K562 treated with DMSO at 1 percent for 24 hours (cell line): ENCODE data around the gene SRP68. TPM values are rescaled to one million over a fixed set of nuclear protein-coding genes. Genes with fewer than 3 reads are reported as not detected.

ENCODE experiments used
- total RNA-seq: library from RNA; unstranded; fragments of 300-600 nt; gene quantifications from 2 replicates; pipeline ENCODE4 v1.2.3, GENCODE V29; 2022; ENCODE audit warnings: low read depth; ENCODE audit not compliant: insufficient read depth

SRP68 gene
- 83.2 and 83.8 TPM in 2 replicates for total RNA-seq

DNA sequence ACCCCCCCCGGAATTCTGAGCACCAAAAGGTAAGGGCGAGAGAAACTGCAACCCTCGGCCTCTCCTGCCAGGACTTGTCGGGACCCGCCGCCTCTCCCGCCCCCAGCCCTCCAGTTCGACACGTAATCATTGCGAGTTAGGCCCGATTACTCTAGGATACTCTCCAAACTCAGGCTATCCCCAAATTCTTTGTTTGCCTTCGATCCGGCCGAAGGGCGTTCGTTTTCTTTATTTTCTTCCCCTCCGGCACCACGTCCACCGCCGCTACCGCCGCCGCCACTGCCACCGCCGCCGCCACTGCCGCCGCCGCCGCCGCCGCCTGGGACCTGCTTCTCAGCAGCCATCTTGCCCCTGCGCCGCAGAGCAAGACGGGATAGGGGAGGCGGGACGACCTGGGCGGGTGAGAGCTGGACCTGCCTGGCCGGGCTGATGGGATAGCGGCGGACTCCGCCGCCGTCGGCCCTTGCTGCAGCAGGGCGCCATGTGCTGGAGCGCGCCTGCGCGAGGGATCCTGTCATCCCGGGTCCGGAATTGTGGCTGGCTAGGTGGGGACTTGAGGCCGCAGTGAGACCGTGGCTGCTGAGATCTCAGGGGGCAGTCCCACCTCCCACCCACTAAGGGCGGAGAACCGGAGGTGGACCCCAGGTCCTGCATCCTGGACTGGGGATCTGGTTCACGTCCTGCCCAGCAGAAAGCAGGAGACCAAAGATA, at the start of gene SRP68:
SRP68 (minus strand) TSS at position 370 of the 711 bp plus-strand sequence; CDS start at position 344, 26 bp downstream.

DNA sequence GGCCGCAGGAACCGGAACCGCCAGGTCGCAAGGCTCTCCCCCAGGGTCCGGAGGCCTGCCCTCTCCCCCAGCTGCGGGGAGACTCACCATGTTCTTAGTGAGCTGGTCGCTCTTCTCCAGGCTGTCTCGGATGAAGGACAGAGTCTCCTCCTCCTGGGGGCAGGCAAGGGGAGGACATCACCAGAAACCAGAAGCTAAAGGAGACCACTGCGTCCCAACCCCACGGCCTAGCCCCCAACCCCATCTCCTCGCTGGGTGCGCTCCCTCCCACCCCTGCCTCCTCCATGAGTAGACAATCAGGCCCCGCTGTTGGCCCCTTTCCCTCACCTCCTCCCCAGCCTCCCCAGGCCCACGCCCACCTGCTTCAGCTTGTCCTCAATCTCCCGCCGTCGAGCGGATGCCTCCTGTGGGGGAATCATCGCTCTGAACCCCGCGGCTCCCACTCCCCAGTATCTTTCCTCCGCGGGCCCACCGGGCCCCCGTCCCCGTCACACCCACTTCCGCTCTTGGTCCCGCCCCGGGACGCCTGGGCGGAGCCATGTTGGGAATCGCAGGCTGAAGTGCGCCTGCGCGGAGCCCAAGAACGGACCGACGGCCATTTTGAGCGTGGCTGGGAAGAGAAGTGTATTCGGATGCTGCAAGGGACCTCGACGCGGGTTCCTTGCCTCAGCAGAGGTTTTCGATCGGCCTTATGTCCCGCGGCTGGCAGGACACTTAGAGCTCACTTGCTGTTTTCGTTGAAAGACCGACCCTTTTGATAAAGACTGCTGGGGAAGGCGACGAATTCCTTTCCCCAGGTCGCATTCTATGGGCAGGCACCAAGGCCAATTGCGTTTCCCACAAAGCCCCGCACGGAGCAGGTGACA, 31.2 kb upstream of the SRP68 start, which contains the start of gene EXOC7:
EXOC7 (minus strand) TSS at position 514 of the 866 bp plus-strand sequence; CDS start at position 419, 95 bp downstream.

DNA sequence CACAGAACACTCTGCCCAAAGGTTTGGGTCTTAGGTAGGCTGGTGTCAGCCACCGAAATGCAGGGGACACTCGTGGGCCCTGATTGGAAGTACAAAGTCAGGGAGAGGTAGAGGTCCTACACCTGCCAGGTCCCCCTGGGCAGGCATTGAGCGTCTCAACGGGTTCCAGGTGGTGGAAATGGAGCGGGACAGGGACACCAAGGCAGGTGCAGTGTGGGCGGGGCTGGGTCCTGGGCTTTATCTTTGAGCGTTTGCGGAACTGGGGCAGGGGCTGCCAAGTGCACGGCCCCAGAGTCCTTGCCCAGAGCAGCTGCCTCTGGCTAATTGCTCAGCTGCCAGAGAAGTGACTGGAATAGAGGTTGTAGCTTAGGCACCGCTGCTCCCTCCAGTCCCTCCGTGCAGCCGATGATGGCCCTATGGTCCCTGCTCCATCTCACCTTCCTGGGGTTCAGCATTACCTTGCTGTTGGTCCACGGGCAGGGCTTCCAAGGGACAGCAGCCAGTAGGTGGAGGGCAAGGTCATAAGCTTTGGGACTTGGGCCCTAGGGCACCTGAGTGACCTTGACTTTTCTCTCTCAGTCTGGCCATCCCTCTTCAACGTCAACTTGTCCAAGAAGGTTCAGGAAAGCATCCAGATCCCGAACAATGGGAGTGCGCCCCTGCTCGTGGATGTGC, 6.7 kb upstream of the SRP68 start, which contains the start of gene ZACN:
ZACN (plus strand) TSS at position 323 of the 675 bp plus-strand sequence; CDS start at position 406, 83 bp downstream.

DNA sequence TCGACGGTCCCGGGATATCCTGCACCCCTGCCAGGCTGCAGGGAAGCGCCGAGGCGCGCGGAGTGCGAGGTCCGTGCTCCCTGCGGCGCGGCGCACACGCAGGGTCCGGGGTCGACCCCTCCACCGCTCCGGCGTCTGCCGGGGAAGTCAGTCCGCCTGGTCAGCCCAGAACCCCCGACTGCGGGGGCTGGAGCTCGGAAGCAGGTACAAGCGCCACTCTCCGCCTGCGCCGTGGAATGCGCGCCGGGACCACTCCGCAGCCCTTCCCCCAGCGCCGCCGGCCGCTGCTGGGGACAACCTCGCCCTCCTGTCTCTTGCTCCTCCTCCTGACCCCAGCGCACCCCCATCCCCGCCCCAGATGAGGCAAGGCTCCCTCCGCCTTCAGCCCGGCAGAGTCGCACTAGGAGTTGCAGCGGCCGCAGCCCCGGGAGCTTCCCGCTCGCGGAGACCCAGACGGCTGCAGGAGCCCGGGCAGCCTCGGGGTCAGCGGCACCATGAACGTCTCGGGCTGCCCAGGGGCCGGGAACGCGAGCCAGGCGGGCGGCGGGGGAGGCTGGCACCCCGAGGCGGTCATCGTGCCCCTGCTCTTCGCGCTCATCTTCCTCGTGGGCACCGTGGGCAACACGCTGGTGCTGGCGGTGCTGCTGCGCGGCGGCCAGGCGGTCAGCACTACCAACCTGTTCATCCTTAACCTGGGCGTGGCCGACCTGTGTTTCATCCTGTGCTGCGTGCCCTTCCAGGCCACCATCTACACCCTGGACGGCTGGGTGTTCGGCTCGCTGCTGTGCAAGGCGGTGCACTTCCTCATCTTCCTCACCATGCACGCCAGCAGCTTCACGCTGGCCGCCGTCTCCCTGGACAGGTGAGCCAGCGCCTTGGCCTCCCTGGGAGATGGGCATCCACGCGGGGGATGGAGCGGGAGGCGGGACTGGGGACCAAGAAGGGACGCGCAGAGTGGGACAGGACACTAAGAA, 2.4 kb upstream of the SRP68 start, which contains the start of gene GALR2:
GALR2 (plus strand) TSS at position 392 of the 974 bp plus-strand sequence; CDS start at position 495, 103 bp downstream.

DNA sequence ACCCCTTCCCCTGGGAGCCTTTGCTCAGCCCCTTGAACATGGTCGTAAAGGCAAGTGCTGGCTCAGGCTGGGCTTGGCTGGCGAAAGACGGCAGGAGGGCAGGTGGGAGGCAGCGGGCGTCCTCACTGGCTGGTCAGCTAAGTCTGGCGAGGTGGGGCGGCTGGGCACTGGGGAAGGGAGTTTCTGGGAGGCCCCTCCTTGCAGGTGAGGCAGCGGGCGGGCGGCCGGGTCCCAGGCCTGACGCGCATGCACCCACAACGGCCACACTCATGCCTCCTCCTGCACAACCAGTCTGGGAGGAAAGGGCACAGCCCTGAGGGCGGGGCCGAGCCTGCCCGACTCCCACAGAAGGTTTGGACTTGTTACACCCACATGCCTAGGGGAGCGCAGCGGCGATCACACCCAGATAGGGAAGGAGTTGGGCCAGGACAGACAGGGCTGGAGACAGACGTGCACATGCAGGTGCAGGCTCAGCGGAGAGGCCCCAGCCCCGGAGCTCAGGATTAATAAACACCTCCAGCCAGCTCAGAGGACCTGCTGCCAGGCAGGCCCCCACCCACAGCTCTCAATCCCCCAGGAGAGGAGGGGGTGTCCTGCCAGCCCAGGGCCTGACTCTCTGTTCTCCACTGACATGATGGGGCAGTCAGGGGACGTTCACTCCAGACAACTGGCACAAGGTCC, 45.0 kb downstream of the SRP68 start, which contains the start of gene EVPL:
EVPL (minus strand) TSS at position 148 of the 681 bp plus-strand sequence; CDS start at position 40, 108 bp downstream.

DNA sequence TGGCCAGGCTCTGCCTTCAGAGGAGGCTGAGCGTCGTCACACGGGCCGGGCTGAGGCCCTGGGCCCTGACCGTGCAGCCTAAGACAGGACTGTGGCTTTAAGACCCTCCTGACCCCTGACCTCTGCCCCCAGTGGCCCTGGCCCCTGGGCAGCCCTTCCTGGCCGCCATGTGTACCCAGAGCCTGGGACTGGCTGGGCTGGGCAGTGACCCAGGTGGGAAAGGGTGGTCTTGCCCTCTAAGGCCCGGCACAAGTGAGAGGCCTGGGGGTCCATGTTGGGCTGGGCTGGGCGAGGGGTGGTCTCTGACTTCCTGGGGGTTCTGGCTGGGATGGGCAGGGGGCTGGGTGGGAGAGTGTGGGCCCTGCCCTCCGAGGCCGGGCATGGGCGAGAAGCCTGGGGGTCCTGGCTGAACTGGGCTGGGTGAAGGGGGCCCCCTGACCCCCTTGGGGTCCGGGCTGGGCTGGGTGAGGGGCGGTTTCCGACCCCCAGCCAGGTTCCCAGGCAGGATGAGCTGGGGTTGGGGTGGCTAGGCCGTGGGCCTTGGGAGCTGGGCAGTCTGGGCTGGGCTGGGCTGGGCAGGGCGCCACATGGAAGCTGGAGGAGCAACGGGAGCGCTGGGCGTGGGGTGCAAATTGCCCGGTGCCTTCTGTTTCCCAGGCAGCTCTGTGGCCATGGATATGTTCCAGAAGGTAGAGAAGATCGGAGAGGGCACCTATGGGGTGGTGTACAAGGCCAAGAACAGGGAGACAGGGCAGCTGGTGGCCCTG, 71.4 kb downstream of the SRP68 start, which contains the start of gene CDK3:
CDK3 (plus strand) TSS at position 101 of the 767 bp plus-strand sequence; CDS start at position 672, 571 bp downstream.

Other genes starting within 250 kb of the SRP68 start
- 102 and 135 TPM in 2 replicates for gene UNC13D, start 228.1 kb downstream of the SRP68 start, total RNA-seq
- gene WBP2, start 217.2 kb downstream of the SRP68 start, total RNA-seq: 185 and 188 TPM in 2 replicates
- gene TRIM47, start 193.9 kb downstream of the SRP68 start, total RNA-seq: 3.8 and 5.8 TPM in 2 replicates
- gene TRIM65, start 175.6 kb downstream of the SRP68 start, total RNA-seq: 30.0 and 33.3 TPM in 2 replicates
- gene MRPL38, start 167.6 kb downstream of the SRP68 start, total RNA-seq: 102 and 111 TPM in 2 replicates
- gene FBF1, start 131.5 kb downstream of the SRP68 start, total RNA-seq: 8.7 and 10.4 TPM in 2 replicates
- gene ACOX1, start 93.4 kb downstream of the SRP68 start, total RNA-seq: 16.6 and 24.2 TPM in 2 replicates
- 23.8 and 28.6 TPM in 2 replicates for gene TEN1, start 93.3 kb downstream of the SRP68 start, total RNA-seq
- gene CDK3, start 71.7 kb downstream of the SRP68 start, total RNA-seq: 5.1 and 10.7 TPM in 2 replicates
- gene EVPL, start 45.2 kb downstream of the SRP68 start, total RNA-seq: not detected in 2 replicates
- gene GALR2, start 2.3 kb upstream of the SRP68 start, total RNA-seq: not detected in 2 replicates
- 6.7 and 7.0 TPM in 2 replicates for gene ZACN, start 6.7 kb upstream of the SRP68 start, total RNA-seq
- 49.1 and 49.6 TPM in 2 replicates for gene EXOC7, start 31.3 kb upstream of the SRP68 start, total RNA-seq
- 0.46 TPM in 1 of 2 replicates, not detected in the other for gene FOXJ1, start 68.7 kb upstream of the SRP68 start, total RNA-seq
- 29.3 and 48.4 TPM in 2 replicates for gene RNF157, start 168.0 kb upstream of the SRP68 start, total RNA-seq
- 249 and 257 TPM in 2 replicates for gene UBALD2, start 192.8 kb upstream of the SRP68 start, total RNA-seq
- 11.5 and 13.5 TPM in 2 replicates for gene QRICH2, start 235.8 kb upstream of the SRP68 start, total RNA-seq